Endodermal cell (in vitro differentiated cells): Measurements from ENCODE around the gene INPP5E. TPM values are rescaled to one million over a fixed set of nuclear protein-coding genes. Genes with fewer than 3 reads are reported as not detected.

Source experiments
- DNase-seq: peaks from one replicate; pipeline ENCODE4 v3.0.0-alpha.2; 2017
- H3K27ac ChIP-seq: 2 replicates; pipeline ENCODE4 v1.5.1; 2013; ENCODE audit warnings: mild to moderate bottlenecking, low read depth, low read length, moderate library complexity
- H3K27me3 ChIP-seq: 2 replicates; pipeline ENCODE4 v1.6.1; 2013; ENCODE audit warnings: mild to moderate bottlenecking, low read length, moderate library complexity; ENCODE audit not compliant: insufficient read depth, control insufficient read depth, poor library complexity, severe bottlenecking
- H3K36me3 ChIP-seq: 2 replicates; pipeline ENCODE4 v1.7.0; 2013; ENCODE audit warnings: mild to moderate bottlenecking, low read length, moderate library complexity; ENCODE audit not compliant: control insufficient read depth, insufficient read depth
- H3K4me1 ChIP-seq: one replicate; pipeline ENCODE4 v1.7.0; 2013; ENCODE audit warnings: low read length; ENCODE audit not compliant: control insufficient read depth, insufficient read depth
- H3K4me3 ChIP-seq: 2 replicates; pipeline ENCODE4 v1.5.1; 2013; ENCODE audit warnings: mild to moderate bottlenecking, low read length, moderate library complexity
- H3K9ac ChIP-seq: 2 replicates; pipeline ENCODE4 v1.6.1; 2013; ENCODE audit warnings: mild to moderate bottlenecking, low read length, moderate library complexity; ENCODE audit not compliant: poor library complexity, severe bottlenecking; ENCODE audit errors: extremely low read depth
- H3K9me3 ChIP-seq: 2 replicates; pipeline ENCODE4 v1.6.1; 2013; ENCODE audit warnings: mild to moderate bottlenecking, low read length, moderate library complexity; ENCODE audit not compliant: control insufficient read depth
- H3K27ac Mint-ChIP-seq: 2 replicates; pipeline ENCODE4 v1.8.0; 2020; ENCODE audit warnings: mixed read lengths
- H3K27me3 Mint-ChIP-seq: 2 replicates; pipeline ENCODE4 v1.8.0; 2021; ENCODE audit warnings: mild to moderate bottlenecking, mixed read lengths; ENCODE audit not compliant: insufficient read depth
- H3K36me3 Mint-ChIP-seq: 2 replicates; pipeline ENCODE4 v1.8.0; 2020; ENCODE audit warnings: low read depth, mixed read lengths
- H3K4me1 Mint-ChIP-seq: 2 replicates; pipeline ENCODE4 v1.8.0; 2020; ENCODE audit warnings: mixed read lengths
- H3K4me3 Mint-ChIP-seq: 2 replicates; pipeline ENCODE4 v1.8.0; 2020; ENCODE audit warnings: mild to moderate bottlenecking, moderate library complexity, mixed read lengths
- H3K9me3 Mint-ChIP-seq: 2 replicates; pipeline ENCODE4 v1.8.0; 2020; ENCODE audit warnings: mild to moderate bottlenecking, mixed read lengths
- CTCF ChIP-seq: fragments of 200-600 bp; sonication (generic); conservative IDR thresholded peaks from 2 replicates; pipeline ENCODE4 v1.5.0; 2021; ENCODE audit warnings: antibody characterized with exemption, mild to moderate bottlenecking
- WGBS, 2 experiments: methylation state at CpG; one replicate each; pipeline versions ENCODE4 v1.1.5 to v1.1.7; 2013; ENCODE audit warnings: missing lambda C conversion rate in 2 of 2, mixed read lengths in 1 of 2; ENCODE audit not compliant: insufficient coverage in 1 of 2, insufficient read length in 1 of 2; 5-methylcytosine and 5-hydroxymethylcytosine counted together
- total RNA-seq, 2 donors: library from RNA; stranded (reverse); fragmentation: NEBNext Ultra II Directional in 1 of 2; extraction: Animal tissue kit (Norgen Biotek cat#: 25700) in 1 of 2; gene quantifications; 2 replicates in 1 of 2; 3 replicates in 1 of 2; pipeline ENCODE4 v1.2.1, GENCODE V29; 2021

INPP5E gene
- total RNA-seq, 2 donors from 2014 or later, result 30.8 to 34.7 TPM

- H3K27ac Mint-ChIP-seq, result peak overlapping the region; percentile 76
- Histone ChIP-seq H3K4me3 (no peak overlapping the region), H3K9ac (no peak overlapping the region), H3K9me3 (no peaks in the 10 kb centered on the region), H3K27ac (no peak overlapping the region), H3K27me3 (no peaks in the 10 kb centered on the region), H3K36me3 (peaks cover 86% of the 10 kb centered on the region), H3K4me1 (no peaks in the 10 kb centered on the region)
- no peaks in the 10 kb centered on the region for H3K27me3 Mint-ChIP-seq
- H3K4me3 Mint-ChIP-seq, result no peak overlapping the region
- H3K36me3 Mint-ChIP-seq, result peaks cover 85% of the 10 kb centered on the region
- DNase-seq, result no peak
- H3K9me3 Mint-ChIP-seq, result no peaks in the 10 kb centered on the region
- no peak for TF ChIP-seq CTCF
- no peaks in the 10 kb centered on the region for H3K4me1 Mint-ChIP-seq
- WGBS, 2 experiments, result 93% methylated on average over 25 to 28 of the region's 28 CpGs
Observed at GRCh38 chr9:136459425-136459824, 19.8 kb upstream of the INPP5E start.

GRCh38 chr9:136457326-136457725 is 17.7 kb upstream of the INPP5E start:
- no peak for TF ChIP-seq CTCF
- 97 to 98% methylated on average over 24 of the region's 24 CpGs for WGBS, 2 experiments

GRCh38 chr9:136456258-136456657 is 16.6 kb upstream of the INPP5E start:
- no peaks in the 10 kb centered on the region for H3K9me3 Mint-ChIP-seq
- peaks cover 77% of the 10 kb centered on the region for H3K36me3 Mint-ChIP-seq
- Histone ChIP-seq H3K9ac (no peak overlapping the region), H3K9me3 (no peaks in the 10 kb centered on the region), H3K27ac (no peak overlapping the region), H3K4me1 (no peaks in the 10 kb centered on the region), H3K27me3 (no peaks in the 10 kb centered on the region), H3K4me3 (no peak overlapping the region), H3K36me3 (peaks cover 82% of the 10 kb centered on the region)
- 95 to 97% methylated on average over 6 to 9 of the region's 9 CpGs for WGBS, 2 experiments
- no peak overlapping the region for H3K4me3 Mint-ChIP-seq
- no peak overlapping the region for H3K27ac Mint-ChIP-seq
- H3K27me3 Mint-ChIP-seq, result no peaks in the 10 kb centered on the region
- H3K4me1 Mint-ChIP-seq, result no peaks in the 10 kb centered on the region
- no peak for TF ChIP-seq CTCF
- no peak for DNase-seq

More at GRCh38 chr9:136457326-136457725, 17.7 kb upstream of the INPP5E start:
- no peak overlapping the region for H3K4me3 ChIP-seq
- no peaks in the 10 kb centered on the region for H3K27me3 ChIP-seq
- no peak overlapping the region for H3K27ac ChIP-seq
- no peak for DNase-seq
- peaks cover 81% of the 10 kb centered on the region for H3K36me3 ChIP-seq
- H3K9ac ChIP-seq, result no peak overlapping the region
- H3K27me3 Mint-ChIP-seq, result no peaks in the 10 kb centered on the region
- no peaks in the 10 kb centered on the region for H3K4me1 Mint-ChIP-seq
- H3K4me3 Mint-ChIP-seq, result no peak overlapping the region
- H3K36me3 Mint-ChIP-seq, result peaks cover 79% of the 10 kb centered on the region
- no peak overlapping the region for H3K27ac Mint-ChIP-seq
- H3K4me1 ChIP-seq, result no peaks in the 10 kb centered on the region
- no peaks in the 10 kb centered on the region for H3K9me3 Mint-ChIP-seq
- no peaks in the 10 kb centered on the region for H3K9me3 ChIP-seq
